Upper lobe of right lung (tissue), 1 donor: Measurements from ENCODE around the gene PSENEN. TPM values are rescaled to one million over a fixed set of nuclear protein-coding genes. Genes with fewer than 3 reads are reported as not detected.

ENCODE experiments used
- ATAC-seq: fragments of 200-7000 bp; cut with Tn5 transposase; one replicate; pipeline ENCODE4 v1.9.1; 2020; ENCODE audit warnings: mild to moderate bottlenecking, moderate library complexity
- DNase-seq: peaks from one replicate; pipeline ENCODE4 v3.0.0-alpha.2; 2020
- H3K27ac ChIP-seq: fragments of 200-600 bp; one replicate; pipeline ENCODE4 v1.8.0; 2022
- H3K27me3 ChIP-seq: fragments of 200-600 bp; one replicate; pipeline ENCODE4 v1.8.0; 2022; ENCODE audit warnings: mild to moderate bottlenecking
- H3K36me3 ChIP-seq: fragments of 200-600 bp; one replicate; pipeline ENCODE4 v1.8.0; 2022
- H3K4me1 ChIP-seq: fragments of 200-600 bp; one replicate; pipeline ENCODE4 v1.8.0; 2022
- H3K4me3 ChIP-seq: fragments of 200-600 bp; one replicate; pipeline ENCODE4 v1.8.0; 2022; ENCODE audit warnings: mild to moderate bottlenecking
- H3K9me3 ChIP-seq: fragments of 200-600 bp; one replicate; pipeline ENCODE4 v1.8.0; 2022
- intact Hi-C: fragments of 100-400 bp; cut with DNase I; formaldehyde crosslinking; loops from one replicate; pipeline ENCODE4 v1.11.0; 2022
- total RNA-seq: library from RNA; stranded (reverse); fragmentation: NEBNext Ultra II Directional; extraction: Animal tissue kit (Norgen Biotek cat#: 25700); gene quantifications from one replicate; pipeline ENCODE4 v1.2.1, GENCODE V29; 2021
- TF ChIP-seq, protein P1 (sequence below): fragments of 200-600 bp; IDR thresholded peaks from one replicate; pipeline ENCODE4 v1.8.0; 2022; ENCODE audit warnings: antibody characterized with exemption
- donor health status: DM: no; HTN: yes; CAD: no; lungs with severe emphysema.

Gene PSENEN
- total RNA-seq, 1 donor from 2014 or later, result 51.0 TPM

DNA sequence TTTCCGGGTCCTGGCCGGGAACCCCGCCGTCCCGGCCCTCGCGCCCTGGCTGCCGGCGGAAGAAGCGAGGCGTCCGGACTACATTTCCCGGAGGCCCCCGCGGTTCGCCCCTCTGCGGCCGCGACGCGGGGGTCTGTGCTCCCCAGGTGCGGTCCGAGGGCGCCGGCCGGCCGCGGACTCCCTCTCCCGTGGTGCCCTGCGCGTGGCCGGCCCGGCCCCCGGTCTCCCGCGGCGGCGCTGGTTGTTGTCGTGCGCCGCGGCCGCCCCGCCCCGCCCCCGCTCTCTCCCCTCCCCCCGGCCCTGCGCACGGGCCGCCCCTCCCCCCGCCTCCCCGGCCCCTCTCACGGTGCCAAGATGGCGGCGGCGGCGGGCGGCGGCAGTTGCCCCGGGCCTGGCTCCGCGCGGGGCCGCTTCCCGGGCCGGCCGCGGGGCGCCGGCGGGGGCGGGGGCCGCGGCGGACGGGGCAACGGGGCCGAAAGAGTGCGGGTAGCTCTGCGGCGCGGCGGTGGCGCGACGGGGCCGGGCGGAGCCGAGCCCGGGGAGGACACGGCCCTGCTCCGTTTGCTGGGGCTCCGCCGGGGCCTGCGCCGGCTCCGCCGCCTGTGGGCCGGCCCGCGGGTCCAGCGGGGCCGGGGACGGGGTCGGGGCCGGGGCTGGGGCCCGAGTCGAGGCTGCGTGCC, 27.6 kb upstream of the PSENEN start, which contains the start of gene KMT2B:
Gene KMT2B, plus strand, starts transcription at position 339 of the 680 bp plus-strand sequence. Its CDS starts 16 bp downstream, at position 355.
- ATAC-seq, result peak; percentile 78
- intact Hi-C loops, result no loop called here

DNA sequence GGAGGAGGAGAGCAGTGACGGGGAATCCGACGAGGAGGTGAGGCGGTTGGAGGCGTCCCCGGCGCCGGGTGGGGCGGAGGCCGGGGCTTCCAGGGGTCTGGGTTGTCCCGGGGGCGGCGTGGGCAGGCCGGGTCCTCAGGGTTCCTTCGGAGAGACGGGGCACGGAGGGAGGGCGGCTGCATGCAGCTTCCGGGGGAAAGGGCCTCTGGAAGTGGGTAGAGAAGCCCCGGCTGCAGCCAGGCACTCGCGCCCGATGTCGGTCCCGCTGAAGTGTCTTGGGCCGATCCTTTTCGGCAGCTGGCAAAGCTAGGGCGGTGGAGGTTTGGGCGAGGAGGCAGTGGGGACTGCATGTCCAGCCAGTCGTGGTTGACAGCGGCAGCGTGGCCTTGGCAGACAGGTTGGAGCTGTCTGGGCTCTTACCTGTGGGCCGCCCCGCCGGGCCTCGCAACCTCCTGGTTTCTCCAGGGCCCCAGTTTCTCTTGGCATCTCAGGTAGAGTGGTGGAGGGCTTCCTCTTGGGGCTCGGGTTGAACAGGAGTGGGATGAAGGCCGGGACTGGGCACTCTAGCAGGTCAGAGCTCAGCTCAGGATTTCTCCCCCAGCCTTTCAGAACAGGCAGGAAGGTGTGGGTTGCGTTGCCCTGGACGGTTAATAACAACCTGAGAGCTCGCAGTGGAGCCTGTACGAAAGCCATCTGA, 27.0 kb upstream of the PSENEN start:
- intact Hi-C loops, result no loop called here
- Histone ChIP-seq H3K27me3 (no peaks in the 10 kb centered on the region), H3K4me1 (peaks cover 24% of the 10 kb centered on the region), H3K27ac (peak overlapping the region; percentile 75), H3K36me3 (peaks cover 33% of the 10 kb centered on the region), H3K4me3 (peak overlapping the region; percentile 78), H3K9me3 (no peaks in the 10 kb centered on the region)
- DNase-seq (peak; percentile 83), ATAC-seq (no peak)
- TF ChIP-seq, protein P1, sequence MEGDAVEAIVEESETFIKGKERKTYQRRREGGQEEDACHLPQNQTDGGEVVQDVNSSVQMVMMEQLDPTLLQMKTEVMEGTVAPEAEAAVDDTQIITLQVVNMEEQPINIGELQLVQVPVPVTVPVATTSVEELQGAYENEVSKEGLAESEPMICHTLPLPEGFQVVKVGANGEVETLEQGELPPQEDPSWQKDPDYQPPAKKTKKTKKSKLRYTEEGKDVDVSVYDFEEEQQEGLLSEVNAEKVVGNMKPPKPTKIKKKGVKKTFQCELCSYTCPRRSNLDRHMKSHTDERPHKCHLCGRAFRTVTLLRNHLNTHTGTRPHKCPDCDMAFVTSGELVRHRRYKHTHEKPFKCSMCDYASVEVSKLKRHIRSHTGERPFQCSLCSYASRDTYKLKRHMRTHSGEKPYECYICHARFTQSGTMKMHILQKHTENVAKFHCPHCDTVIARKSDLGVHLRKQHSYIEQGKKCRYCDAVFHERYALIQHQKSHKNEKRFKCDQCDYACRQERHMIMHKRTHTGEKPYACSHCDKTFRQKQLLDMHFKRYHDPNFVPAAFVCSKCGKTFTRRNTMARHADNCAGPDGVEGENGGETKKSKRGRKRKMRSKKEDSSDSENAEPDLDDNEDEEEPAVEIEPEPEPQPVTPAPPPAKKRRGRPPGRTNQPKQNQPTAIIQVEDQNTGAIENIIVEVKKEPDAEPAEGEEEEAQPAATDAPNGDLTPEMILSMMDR, result no peak

More for the DNA sequence above, 27.6 kb upstream of the PSENEN start, which contains the start of gene KMT2B:
- Histone ChIP-seq H3K36me3 (peaks cover 26% of the 10 kb centered on the region), H3K4me1 (peaks cover 24% of the 10 kb centered on the region), H3K27me3 (no peaks in the 10 kb centered on the region), H3K9me3 (no peaks in the 10 kb centered on the region), H3K4me3 (peak within 1 kb of the TSS; percentile 94), H3K27ac (peak within 1 kb of the TSS; percentile 85)
- no peak for DNase-seq
- TF ChIP-seq, protein P1, result no peak

DNA sequence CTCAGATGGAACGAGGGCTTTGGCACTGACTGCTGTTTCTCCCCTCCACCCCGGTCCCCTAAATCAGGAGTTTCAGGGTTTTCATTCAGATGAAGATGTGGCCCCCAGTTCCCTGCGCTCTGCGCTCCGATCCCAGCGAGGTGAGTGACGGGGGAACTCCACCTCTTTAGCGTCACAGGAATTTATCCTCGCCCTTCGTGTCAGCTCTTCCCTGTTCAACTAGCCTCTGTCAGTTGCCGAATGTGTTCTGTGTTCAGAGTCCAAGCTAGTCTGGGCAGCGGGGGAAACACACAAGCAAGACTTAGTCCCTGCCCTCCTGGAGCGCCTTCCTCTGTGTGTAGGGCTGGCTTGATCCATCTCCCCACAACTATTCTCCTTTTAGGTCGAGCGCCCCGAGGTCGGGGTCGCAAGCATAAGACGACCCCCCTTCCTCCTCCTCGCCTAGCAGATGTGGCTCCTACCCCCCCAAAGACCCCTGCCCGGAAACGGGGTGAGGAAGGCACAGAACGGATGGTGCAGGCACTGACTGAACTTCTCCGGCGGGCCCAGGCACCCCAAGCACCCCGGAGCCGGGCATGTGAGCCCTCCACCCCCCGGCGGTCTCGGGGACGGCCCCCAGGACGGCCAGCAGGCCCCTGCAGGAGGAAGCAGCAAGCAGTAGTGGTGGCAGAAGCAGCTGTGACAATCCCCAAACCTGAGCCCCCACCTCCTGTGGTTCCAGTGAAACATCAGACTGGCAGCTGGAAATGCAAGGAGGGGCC, 25.9 kb upstream of the PSENEN start:
- Histone ChIP-seq H3K9me3 (no peaks in the 10 kb centered on the region), H3K27ac (no peak overlapping the region), H3K4me1 (peaks cover 24% of the 10 kb centered on the region), H3K36me3 (peaks cover 44% of the 10 kb centered on the region), H3K27me3 (no peaks in the 10 kb centered on the region), H3K4me3 (peak overlapping the region; percentile 78)
- DNase-seq (no peak), ATAC-seq (no peak)
- TF ChIP-seq, protein P1, result no peak
- intact Hi-C loops, result no loop called here

DNA sequence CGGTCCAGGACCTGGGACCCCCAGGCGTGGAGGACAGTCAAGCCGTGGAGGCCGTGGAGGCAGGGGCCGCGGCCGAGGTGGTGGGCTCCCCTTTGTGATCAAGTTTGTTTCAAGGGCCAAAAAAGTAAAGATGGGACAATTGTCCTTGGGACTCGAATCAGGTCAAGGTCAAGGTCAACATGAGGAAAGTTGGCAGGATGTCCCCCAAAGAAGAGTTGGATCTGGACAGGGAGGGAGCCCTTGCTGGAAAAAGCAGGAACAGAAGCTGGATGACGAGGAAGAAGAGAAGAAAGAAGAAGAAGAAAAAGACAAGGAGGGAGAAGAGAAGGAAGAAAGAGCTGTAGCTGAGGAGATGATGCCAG, 25.3 kb upstream of the PSENEN start:
- DNase-seq (no peak), ATAC-seq (no peak)
- Histone ChIP-seq H3K36me3 (peaks cover 49% of the 10 kb centered on the region), H3K4me3 (no peak overlapping the region), H3K4me1 (peaks cover 24% of the 10 kb centered on the region), H3K27me3 (no peaks in the 10 kb centered on the region), H3K9me3 (no peaks in the 10 kb centered on the region), H3K27ac (no peak overlapping the region)
- intact Hi-C loops, result no loop called here
- TF ChIP-seq, protein P1, result no peak

DNA sequence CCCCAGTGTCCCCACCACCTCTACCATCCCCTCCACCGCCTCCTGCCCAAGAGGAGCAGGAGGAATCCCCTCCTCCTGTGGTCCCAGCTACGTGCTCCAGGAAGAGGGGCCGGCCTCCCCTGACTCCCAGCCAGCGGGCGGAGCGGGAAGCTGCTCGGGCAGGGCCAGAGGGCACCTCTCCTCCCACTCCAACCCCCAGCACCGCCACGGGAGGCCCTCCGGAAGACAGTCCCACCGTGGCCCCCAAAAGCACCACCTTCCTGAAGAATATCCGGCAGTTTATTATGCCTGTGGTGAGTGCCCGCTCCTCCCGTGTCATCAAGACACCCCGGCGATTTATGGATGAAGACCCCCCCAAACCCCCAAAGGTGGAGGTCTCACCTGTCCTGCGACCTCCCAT, 24.8 kb upstream of the PSENEN start:
- Histone ChIP-seq H3K4me3 (no peak overlapping the region), H3K4me1 (peaks cover 20% of the 10 kb centered on the region), H3K9me3 (no peaks in the 10 kb centered on the region), H3K27me3 (no peaks in the 10 kb centered on the region), H3K36me3 (peaks cover 54% of the 10 kb centered on the region), H3K27ac (no peak overlapping the region)
- TF ChIP-seq, protein P1, result no peak
- ATAC-seq (no peak), DNase-seq (no peak)
- intact Hi-C loops, result no loop called here
